HG03175 (cell line): ENCODE data around the gene WDR86.

Experiments
- ATAC-seq: cut with Tn5 transposase; IDR thresholded peaks from one replicate; pipeline ENCODE4 v1.9.1; 2021; ENCODE audit warnings: mild to moderate bottlenecking, moderate library complexity; ENCODE audit not compliant: unreplicated experiment

Gene WDR86

DNA sequence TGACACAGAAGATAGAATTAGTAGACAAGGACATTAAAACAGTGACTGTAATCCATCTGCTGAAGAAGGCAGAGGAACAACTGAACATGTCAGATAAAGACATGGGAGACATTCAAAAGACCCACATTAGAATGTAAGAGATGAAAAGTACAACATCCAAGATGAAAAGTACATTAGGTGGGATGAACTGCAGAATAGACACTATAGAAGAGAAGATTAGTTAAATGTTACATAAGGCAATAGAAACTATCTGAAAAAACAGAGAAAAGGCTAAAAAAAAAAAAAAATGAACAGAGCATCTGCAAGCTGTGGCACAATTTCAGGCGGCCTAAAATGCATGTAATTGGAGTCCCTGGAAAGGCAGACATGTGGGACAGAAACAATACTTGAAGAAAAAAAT lies 46.7 kb downstream of the WDR86 start:
- no peak for ATAC-seq

DNA sequence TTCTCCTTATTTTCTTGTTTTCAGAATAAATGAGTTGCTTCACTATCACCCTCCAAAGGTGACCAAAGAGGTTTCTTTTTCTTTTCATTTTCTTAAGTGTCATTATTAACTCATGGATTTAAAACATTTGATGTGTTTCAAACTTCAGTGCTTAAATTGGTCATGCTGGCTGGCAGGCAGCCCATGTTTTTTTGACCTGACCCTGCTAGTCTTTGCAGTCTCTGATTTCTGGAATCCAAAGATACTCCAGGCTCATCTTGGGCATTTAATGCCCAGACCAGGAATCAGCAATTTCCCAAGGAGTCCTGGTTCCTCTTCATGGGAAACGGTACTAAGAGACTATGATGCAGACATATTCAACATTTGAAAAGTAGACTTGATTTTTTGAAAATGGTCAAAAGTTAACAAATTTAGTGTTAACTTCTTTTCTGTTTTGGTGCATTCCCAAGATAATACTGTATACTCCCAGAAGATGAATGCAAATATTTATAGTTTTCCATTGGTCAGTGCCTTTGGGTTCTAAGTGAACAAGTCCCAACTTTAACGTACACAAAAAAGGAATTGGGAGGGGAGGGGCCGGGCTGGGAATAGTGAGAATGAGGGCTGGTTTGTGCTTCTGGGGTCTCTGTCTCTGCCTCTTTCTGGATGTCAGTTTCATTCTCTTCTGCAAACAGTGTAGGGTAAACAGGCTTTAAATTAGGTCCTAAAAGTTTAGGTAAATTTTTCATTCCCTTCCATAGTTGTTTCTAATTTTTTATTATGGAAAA lies 48.5 kb downstream of the WDR86 start:
- ATAC-seq: no peak

DNA sequence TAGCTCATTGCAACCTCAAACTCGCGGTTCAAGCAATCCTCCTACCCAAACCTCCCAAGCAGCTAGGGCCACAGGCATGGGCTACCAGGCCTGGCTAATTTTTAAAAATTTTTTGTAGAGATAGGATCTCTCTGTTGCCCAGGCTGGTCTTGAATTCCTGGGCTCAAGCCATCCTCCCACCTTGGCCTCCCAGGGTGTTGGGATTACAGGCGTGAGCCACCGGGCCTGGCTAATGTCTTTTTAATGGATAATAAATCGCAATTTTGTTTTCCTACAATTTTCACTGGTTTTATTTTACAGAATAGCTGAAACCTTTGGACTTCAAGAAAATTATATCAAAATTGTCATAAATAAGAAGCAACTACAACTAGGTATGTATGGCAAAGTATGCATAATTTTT lies 57.3 kb downstream of the WDR86 start:
- no peak for ATAC-seq

DNA sequence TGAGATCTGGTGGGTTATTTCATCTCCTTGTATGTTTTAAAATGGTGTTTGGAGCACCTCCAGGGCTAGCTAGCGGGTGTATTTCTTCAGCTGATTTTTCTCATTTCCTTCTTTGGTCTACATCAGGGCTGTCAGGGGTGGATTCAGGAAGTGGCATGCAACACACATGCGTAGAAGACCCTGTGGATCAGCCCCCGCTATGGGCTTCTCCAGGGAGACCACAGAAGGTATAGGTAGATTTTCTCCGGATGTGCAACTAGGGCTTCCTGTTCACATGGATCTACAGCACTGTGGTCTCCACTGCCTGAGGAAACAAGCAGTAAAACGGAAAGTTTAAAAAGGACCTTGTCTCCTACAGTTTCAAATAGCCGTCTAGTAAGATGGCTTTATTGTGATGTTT lies 57.9 kb downstream of the WDR86 start:
- ATAC-seq: peak; percentile 38

DNA sequence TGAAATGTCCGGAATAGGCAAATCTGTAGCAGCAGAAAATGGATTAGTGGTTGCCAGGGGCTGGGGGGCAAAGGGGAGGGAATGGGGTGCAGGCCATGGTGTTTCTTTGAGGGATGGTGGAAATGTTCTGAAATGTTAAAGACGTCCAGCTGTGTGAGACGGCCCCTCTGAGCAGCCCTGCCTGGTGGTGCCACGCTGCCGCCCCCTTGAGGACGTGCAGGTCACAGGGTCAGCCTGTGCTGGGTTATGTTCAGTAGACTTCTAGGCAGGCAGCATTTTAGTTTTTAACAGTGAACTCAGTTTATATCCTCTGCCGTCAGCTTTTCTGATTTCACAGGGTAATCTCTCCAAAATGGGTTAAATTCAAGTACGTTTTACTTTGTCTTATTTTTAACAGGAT lies 58.8 kb downstream of the WDR86 start:
- no peak for ATAC-seq

DNA sequence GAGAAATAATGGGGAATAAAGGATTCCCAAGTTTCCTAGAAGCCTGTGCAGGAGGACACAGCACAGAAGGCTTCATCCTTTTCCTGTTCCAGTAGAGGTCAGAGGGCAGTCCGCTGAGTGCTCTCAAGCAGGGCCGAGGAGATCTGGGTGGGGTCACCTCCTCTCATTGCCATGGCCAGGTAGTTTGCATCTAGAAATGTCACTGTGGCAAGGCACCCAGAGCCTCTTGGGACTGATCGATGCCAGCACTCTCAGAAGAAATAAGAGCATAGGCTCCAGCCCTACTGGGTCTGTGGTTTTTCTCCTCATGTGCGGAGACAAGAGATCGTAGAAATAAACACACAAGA lies 60.4 kb downstream of the WDR86 start:
- peak; percentile 52 for ATAC-seq

DNA sequence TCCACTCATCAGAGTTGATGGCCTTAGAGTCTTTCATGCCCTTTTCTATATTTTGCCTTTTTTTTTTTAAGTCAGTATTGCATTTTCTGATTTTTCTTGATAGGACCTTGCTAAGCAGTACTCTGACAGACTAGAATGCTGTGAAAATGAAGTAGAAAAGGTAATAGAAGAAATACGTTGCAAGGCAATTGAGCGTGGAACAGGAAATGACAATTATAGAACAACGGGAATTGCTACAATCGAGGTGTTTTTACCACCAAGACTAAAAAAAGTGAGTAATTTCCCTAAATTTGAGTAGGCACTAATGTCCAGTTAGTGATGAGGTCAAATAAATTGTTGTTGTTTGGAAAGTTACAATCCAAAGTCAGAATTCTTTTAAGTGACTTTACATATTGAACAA lies 60.9 kb downstream of the WDR86 start:
- no peak for ATAC-seq

DNA sequence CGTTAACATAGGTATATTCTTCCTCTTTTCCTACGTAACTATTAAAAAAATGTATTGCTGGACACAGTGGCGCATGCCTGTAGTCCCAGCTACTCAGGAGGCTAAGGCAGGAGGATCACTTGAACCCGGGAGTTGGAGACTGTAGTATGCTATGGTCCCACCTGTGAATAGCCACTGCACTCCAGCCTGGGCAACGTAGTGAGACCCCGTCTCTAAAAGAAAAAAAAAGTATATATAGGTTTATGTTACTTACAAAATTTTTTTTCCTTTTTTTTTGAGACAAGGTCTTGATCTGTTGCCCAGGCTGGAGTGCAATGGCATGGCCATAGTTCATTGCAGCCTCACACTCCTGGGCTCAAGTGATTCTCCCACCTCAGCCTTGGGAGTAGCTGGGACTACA lies 62.6 kb downstream of the WDR86 start:
- ATAC-seq: no peak

DNA sequence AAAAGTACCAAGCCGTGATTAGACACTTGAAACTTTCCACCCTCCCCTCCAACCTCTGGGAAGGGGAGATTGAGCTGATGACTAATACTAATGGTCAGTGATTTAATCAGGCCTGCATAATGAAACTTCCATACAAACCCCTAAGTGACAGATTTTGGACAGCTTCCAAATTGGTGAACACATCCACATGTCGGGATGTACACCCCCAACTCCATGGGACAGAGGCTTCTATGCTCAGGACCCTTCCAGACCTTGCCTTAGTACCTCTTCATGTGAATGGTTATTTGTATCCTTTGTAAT lies 63.4 kb downstream of the WDR86 start:
- no peak for ATAC-seq

DNA sequence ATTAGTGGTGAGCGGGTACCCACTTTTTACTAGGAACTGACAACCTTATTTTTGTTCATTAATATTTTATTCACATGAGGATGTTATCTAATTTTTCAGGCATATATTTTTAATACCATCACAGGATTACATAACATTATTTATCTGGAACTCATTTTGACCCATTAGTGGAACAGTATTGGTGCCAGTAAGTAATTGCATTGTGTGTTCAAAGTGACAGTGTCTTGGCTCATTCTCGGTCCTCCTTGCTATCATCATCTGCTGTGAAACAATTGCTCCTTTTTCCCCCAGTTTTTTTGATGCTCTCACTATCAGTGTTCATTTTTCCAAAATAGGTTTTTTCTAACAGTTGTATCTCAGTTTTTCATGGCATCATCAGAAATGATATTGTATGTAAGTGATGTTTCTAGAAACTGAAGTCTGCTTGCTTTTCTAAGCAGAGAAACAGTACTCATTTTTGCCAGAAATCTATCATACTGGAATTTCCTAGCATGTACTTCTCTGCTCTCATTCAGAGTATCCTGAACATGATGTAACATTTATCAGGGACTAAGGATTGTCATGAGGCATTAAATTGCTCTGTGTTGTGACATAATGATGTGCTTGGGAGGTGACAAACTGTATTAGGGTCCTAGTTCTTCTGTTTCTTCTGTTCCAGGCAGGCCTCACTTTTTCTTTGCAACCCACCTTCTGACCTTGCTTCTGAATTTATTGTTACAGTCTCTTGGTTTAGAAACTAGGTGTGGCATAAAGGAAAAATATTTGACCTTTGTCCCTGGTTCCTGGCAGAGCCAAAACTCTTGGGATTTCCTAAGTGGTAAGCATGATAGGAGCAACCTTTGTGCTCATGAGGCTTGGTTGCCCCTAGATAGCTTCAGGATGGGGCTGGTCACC lies 64.0 kb downstream of the WDR86 start:
- no peak for ATAC-seq

DNA sequence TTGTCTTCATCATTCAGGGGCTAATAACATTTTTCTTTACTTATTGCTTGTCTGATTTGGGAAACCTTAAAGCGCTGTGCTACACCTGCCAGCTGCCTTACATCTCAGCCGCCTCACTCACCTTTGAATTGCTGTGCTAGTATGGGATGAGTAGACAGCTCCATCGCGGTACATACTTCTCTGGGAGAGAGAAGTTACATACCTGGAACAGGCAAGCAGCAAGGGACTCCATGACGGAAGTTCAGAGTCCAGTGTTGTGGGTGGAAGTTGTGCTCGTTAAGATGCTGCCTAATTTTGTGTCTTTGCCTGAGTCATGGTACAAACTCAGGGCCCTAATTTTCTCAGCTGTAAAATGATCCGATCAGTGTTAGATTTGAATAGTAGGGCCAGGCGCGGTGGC lies 66.3 kb downstream of the WDR86 start:
- no peak for ATAC-seq

DNA sequence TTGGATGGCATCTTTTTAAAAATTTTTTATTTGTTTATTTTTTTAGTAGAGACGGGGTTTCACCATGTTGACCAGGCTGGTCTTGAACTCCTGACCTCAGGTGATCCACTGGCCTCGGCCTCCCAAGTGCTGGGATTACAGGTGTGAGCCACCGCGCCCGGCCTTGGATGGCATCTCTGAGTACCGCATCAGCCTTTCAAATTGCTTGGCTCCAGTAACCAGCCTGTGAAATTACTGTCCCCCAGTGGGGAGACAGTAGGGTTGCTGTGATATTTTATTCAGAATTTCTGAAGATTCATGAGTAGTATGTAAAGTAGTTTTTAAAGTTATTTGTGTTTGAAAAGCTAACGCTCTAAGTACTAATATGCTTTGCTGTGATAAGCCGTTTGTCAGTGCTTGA lies 67.0 kb downstream of the WDR86 start:
- ATAC-seq: peak; percentile 6

DNA sequence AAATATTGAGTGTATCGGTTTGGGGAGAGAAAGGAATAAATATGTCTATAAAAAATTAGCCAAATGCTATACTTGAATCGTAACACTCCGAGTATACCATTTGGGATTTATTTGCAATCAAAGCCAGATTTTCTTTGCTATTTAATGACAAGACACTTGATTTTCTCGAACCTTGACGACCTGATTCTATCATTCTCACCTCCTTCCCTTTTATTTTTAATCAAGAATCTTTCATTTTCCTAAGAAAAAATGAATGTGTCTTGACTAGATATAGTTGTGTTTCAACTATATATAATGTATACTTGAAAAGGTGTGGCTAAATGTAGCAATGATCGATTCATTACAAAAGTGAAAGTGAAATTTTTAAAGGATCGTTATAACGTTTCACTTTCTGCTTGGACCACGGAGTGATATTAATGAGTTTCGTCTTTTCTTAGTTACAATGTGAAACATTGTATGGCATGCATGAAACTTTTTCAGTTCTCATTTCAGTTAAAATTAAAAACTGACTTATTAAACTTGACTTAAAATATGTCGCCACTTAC lies 67.7 kb downstream of the WDR86 start:
- peak; percentile 65 for ATAC-seq

DNA sequence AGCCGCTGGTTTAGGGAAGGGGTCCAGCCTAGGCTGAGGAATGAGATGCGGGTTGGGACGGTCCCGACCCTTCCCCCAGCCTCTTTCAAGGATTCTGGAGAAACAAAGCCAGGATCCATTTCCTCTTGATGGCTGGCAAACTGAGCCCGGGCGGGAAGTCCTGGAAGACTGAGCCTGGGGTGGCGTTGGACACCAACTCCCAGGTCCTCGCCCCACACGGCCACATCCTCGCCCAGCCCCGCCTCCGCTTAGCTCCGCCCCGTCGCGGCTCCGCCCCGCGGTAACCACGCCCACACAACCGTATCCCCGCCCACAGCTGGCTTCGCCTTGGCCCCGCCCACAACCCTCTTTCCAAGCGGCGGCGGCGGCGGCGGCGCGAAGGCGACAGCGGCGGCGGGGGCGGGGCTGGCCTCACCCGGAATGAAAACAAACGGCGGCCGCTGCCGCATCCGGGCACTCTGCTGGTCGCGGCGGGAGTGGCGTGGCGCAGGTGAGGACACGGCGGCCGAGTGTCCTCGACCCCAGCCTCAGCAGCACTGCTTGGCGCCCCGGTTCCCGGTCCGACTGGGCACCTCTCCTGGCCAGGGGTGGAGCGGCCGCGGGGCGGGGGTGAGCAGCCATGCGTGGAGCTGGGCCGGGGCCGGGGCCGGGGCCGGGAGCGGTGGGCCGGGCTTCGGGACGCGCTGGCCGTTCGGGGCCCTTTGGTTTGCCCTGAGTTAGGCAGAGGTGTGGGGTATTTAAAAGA lies 68.3 kb downstream of the WDR86 start, which contains the start of gene NUB1:
Gene NUB1, plus strand, starts transcription at position 456 of the 745 bp plus-strand sequence. CDS start 3,538 bp downstream, outside the sequence.
- ATAC-seq: peak; percentile 60

DNA sequence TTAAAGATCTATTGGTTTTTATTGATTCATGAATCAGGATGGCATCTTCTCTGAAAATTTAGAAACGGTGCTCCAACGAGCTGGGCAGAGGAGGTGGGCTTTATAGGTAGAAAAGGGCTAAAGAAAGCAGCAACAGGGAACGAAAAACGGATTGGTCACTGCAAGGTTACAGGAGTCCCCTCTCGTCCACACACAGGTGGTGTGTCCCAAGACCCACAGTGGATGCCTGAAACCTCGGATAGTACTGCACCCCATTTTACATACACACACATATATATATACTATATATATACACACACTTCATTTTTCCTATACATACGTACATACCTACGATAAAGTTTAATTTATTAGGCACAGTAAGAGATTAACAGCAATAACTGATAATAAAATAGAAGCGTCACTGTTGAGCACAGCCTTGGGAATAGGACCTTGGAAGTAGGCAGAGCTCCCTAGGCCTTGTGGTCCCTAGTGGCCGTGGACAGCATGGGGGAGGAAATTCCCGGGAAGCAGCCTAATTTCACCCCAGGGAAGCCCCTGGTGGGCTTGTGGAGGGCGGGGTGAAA lies 69.0 kb downstream of the WDR86 start:
- no peak for ATAC-seq

DNA sequence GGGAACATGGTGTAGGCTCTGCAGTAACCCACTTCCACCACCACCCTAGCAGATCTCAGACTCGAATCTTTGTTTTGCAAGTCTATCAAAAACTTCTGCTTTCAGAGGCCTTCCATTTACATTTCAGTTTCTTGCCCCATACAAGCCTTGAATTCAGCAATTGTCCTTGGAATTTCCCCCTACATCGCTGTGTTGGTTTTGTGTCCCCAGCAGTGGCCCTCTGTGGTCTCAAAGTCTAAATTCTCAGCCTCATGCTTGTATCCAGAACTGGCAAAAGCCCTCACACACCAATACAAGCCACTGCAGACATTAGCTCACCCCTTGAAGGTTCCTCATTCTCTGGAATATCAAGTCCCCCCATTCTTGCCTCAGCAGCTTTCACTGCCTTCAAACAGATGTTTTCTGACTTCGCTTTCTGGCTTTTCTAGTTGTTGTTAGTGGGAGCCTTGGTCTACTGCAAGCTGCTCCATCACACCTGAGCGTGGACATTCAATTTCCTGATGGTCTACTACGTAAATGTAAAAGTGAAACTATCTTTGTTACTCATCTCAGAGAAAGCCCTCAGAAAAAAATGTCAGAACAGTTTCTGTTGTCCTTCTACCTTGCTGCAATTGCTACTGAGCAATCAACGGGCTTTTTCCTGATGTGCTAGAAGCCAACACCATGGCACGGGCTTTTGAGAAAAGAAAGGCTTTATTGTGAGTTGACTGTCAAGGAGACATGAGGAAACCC lies 70.0 kb downstream of the WDR86 start:
- ATAC-seq: peak; percentile 46

DNA sequence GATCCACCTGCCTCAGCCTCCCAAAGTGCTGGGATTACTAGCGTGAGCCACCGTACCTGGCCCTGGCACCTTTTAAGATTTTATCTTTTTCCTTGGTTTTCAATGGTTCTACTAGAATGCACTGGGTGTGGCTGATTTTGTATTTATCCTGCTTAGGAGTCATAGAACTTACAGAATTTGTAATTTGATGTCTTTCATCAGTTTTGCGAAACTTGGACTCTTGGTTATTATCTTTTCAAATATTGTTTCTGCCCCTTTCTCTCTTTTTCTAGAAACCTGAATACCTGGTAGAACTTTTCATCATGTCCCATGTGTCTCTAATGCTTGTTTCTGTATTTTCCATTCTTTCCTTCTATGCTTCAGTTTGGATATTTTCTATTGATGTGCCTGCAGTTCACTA lies 71.0 kb downstream of the WDR86 start:
- ATAC-seq: no peak

DNA sequence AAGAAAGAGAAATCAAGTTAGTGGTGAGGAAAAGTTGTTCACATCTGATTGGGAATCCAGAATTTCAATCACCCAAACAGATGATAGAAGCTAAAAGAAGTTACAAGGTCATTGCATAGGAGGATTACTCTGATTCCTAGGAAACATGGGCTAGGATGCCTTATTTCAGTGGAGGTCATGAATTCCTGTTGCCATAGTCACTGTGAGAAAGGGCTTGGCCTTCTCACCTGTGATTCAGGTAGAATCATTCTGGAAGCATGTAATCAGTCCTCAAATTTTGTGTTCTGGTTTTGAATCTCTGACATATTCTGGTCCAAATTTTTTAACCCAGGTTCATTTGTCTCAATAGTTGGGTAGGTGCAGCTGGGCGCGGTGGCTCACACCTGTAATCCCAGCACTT lies 72.5 kb downstream of the WDR86 start:
- no peak for ATAC-seq

DNA sequence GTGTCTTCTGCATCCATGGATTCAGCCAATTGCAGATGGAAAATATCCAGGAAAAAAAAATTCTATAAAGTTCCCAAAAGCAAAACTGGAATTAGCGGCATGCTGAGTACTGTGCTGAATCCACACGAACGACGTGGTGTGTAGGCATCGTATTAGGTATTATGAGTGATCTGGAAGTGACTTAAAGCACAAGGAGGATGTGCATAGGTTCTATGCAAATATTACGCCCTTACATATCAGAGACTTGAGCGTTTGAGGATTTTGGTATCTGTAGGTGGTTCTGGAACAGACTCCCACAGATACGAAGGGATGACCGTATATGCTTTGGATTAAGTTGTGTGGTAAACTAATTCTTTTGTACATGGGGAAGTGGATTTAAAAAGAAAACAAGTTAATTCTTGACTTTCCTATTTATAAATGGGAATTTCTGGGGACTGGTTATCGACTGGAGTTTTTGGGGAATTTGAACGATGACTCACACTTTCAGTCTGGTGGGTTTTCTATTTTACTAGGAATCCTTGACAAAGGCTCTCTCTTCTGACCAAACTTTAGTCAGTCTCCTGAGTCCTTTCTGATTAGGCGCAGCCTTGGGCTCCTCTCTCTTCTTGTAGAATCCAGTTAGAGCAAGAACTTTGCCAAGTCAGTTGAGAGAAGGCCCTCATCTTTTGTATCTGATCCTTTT lies 73.7 kb downstream of the WDR86 start:
- no peak for ATAC-seq

DNA sequence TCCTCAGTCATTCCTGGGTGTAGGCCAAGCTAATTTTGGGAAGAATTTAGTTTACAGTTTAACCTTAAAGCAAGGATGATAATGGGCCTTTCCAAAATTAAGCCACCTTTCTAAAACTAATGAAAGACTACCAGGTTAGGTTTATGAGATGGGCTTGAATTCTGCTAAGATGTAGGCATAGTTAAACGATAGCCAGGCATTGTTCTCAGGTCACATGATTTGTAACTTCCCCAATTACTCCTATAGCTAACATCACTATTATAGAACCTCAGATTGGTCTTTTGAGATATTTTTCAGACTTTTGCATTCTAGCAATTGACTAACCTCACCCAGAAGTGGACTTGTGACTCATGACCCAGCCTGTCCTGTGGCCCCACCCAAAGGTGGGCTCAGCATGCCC lies 75.2 kb downstream of the WDR86 start:
- no peak for ATAC-seq
